Endothelial cell of umbilical vein (primary cell): ENCODE results near the gene FAM184B. TPM values are rescaled to one million over a fixed set of nuclear protein-coding genes. Genes with fewer than 3 reads are reported as not detected.

ENCODE experiments used
- BruUV-seq: library from RNA; stranded (reverse); fragments of 400-500 nt; replicated peaks from 2 replicates; lab custom pipeline; 2021; lab: Mats Ljungman, UMichigan
- CTCF ChIA-PET: fragments of 300-600, 350-600 bp; sonication (Branson Sonifier 250); formaldehyde crosslinking; loops from one replicate; lab custom pipeline; 2021; ENCODE audit warnings: antibody characterized with exemption, inconsistent platforms; lab: Charles Lee
- POLR2A ChIA-PET: fragments of 300-600, 350-600 bp; sonication (Branson Sonifier 250); formaldehyde crosslinking; loops from one replicate; lab custom pipeline; 2021; ENCODE audit warnings: antibody characterized with exemption, inconsistent platforms; lab: Charles Lee
- DNase-seq: peaks from one replicate; pipeline ENCODE4 v3.0.0-alpha.2; 2011; ENCODE audit warnings: low read depth, low spot score
- FAIRE-seq: peaks from 2 replicates; lab custom pipeline; 2011; peaks lifted over from hg19 to GRCh38; lab: Jason Lieb, UNC
- H2AFZ ChIP-seq: 2 replicates; pipeline ENCODE4 v1.6.0; 2012; ENCODE audit warnings: low read depth, low read length, control low read depth, inconsistent platforms
- H3K27ac ChIP-seq: 2 replicates; pipeline ENCODE4 v1.5.1; 2011; ENCODE audit warnings: low read depth, mild to moderate bottlenecking, control low read depth, low read length, moderate library complexity; ENCODE audit not compliant: insufficient read depth
- H3K27me3 ChIP-seq, 2 experiments: 2 replicates each; pipeline versions ENCODE4 v1.6.0 to v1.6.1; 2011; ENCODE audit warnings: low read length in 2 of 2, mixed read lengths in 1 of 2; ENCODE audit not compliant: control insufficient read depth in 2 of 2, insufficient read depth in 2 of 2
- H3K36me3 ChIP-seq, 2 experiments: 2 replicates in 1 of 2; 3 replicates in 1 of 2; pipeline ENCODE4 v1.5.1; 2011; ENCODE audit warnings: low read length in 2 of 2, mild to moderate bottlenecking in 1 of 2, moderate library complexity in 1 of 2; ENCODE audit not compliant: control insufficient read depth in 2 of 2, insufficient read depth in 2 of 2; ENCODE audit errors: extremely low read depth in 1 of 2
- H3K4me1 ChIP-seq: 3 replicates; pipeline ENCODE4 v1.5.1; 2011; ENCODE audit warnings: mild to moderate bottlenecking, low read length; ENCODE audit not compliant: control insufficient read depth, insufficient read depth; ENCODE audit errors: extremely low read depth
- H3K4me2 ChIP-seq: 2 replicates; pipeline ENCODE4 v1.6.1; 2011; ENCODE audit warnings: low read length, control low read depth, mixed read lengths; ENCODE audit not compliant: insufficient read depth
- H3K4me3 ChIP-seq, 3 experiments: fragments of 200-600 bp in 1 of 3; sonication (generic), shearing (Covaris generic) in 1 of 3; replicated peaks in 1 of 3; 2 replicates each; pipeline ENCODE4 v1.5.1; 2011 to 2016; ENCODE audit warnings: control low read depth in 3 of 3, low read length in 3 of 3, mild to moderate bottlenecking in 2 of 3, inconsistent platforms in 1 of 3, low read depth in 1 of 3, moderate library complexity in 1 of 3; ENCODE audit not compliant: insufficient read depth in 1 of 3
- H3K79me2 ChIP-seq: 2 replicates; pipeline ENCODE4 v1.6.0; 2012; ENCODE audit warnings: low read length, inconsistent platforms; ENCODE audit not compliant: control insufficient read depth, insufficient read depth
- H3K9ac ChIP-seq: replicated peaks from 2 replicates; pipeline ENCODE3; 2011; ENCODE audit warnings: low read length, control low read depth; ENCODE audit not compliant: insufficient read depth; ENCODE audit errors: extremely low read depth
- H3K9me1 ChIP-seq: replicated peaks from 3 replicates; pipeline ENCODE4 v1.6.0; 2011; ENCODE audit warnings: mild to moderate bottlenecking, low read length; ENCODE audit not compliant: control insufficient read depth, insufficient read depth; ENCODE audit errors: extremely low read depth
- H3K9me3 ChIP-seq: replicated peaks from 2 replicates; pipeline ENCODE4 v1.5.1; 2012; ENCODE audit warnings: low read length, inconsistent platforms; ENCODE audit not compliant: control insufficient read depth, insufficient read depth
- H4K20me1 ChIP-seq: replicated peaks from 2 replicates; pipeline ENCODE3; 2011; ENCODE audit warnings: mild to moderate bottlenecking, low read length; ENCODE audit not compliant: control insufficient read depth, insufficient read depth; ENCODE audit errors: extremely low read depth
- CTCF ChIP-seq, 2 donors: IDR thresholded peaks; 1 replicate in 1 of 2; 2 replicates in 1 of 2; pipeline ENCODE4 v1.5.1; 2011; ENCODE audit warnings: low read length in 2 of 2, mild to moderate bottlenecking in 2 of 2, moderate library complexity in 2 of 2, control low read depth in 1 of 2, inconsistent platforms in 1 of 2, low read depth in 1 of 2; ENCODE audit not compliant: insufficient read depth in 1 of 2; ENCODE audit errors: extremely low read depth in 1 of 2
- EZH2 ChIP-seq: IDR thresholded peaks from 2 replicates; pipeline ENCODE4 v1.6.1; 2012; ENCODE audit warnings: borderline replicate concordance, low read depth, mild to moderate bottlenecking, moderate library complexity, low read length, inconsistent platforms; ENCODE audit not compliant: severe bottlenecking
- FOS ChIP-seq: IDR thresholded peaks from 2 replicates; pipeline ENCODE4 v1.6.1; 2011; ENCODE audit warnings: mild to moderate bottlenecking, low read length, moderate library complexity, borderline replicate concordance; ENCODE audit not compliant: insufficient read depth
- GATA2 ChIP-seq: IDR thresholded peaks from 2 replicates; pipeline ENCODE4 v1.7.0; 2011; ENCODE audit warnings: low read depth, mild to moderate bottlenecking, moderate library complexity, mixed read lengths, low read length; ENCODE audit not compliant: insufficient read length, insufficient read depth
- JUN ChIP-seq: IDR thresholded peaks from 2 replicates; pipeline ENCODE4 v1.6.1; 2011; ENCODE audit warnings: borderline replicate concordance, low read depth; ENCODE audit not compliant: insufficient read length, insufficient read depth
- MAX ChIP-seq: IDR thresholded peaks from 2 replicates; pipeline ENCODE4 v1.6.1; 2011; ENCODE audit not compliant: insufficient read depth, insufficient read length
- MYC ChIP-seq: IDR thresholded peaks from one replicate; pipeline ENCODE4 v1.6.1; 2011; ENCODE audit warnings: mild to moderate bottlenecking, low read depth, low read length
- POLR2A ChIP-seq: IDR thresholded peaks from 2 replicates; pipeline ENCODE4 v1.6.1; 2012; ENCODE audit warnings: low read depth, mild to moderate bottlenecking, control low read depth, low read length
- POLR2AphosphoS5 ChIP-seq: IDR thresholded peaks from 2 replicates; pipeline ENCODE4 v1.6.1; 2012; ENCODE audit warnings: low read depth, mild to moderate bottlenecking, control low read depth, low read length, moderate library complexity; ENCODE audit not compliant: insufficient read depth
- dilution Hi-C: fragments of 300-500 bp; cut with MboI; formaldehyde crosslinking; loops from one replicate; pipeline ENCODE4 v1.15.0; 2019; ENCODE audit warnings: low sequenced_read_pairs; ENCODE audit not compliant: extremely low pct_ligation_motif_present
- intact Hi-C: fragments of 100-400 bp; cut with micrococcal nuclease; formaldehyde crosslinking; loops from one replicate; pipeline ENCODE4 v1.10.0; 2022
- polyA plus RNA-seq, 4 experiments: library from polyadenylated mRNA; depleted of rRNA in 3 of 4; stranded (reverse) in 3 of 4; unstranded in 1 of 4; fragments of >200 nt; gene quantifications; 2 replicates each; pipeline versions ENCODE4 v1.2.1 to v1.2.3, GENCODE V29; 2011 to 2012; ENCODE audit warnings: missing spikeins in 1 of 4
- total RNA-seq: library from RNA; stranded (reverse); gene quantifications from 2 replicates; pipeline ENCODE4 v1.2.3, GENCODE V29; 2021

FAM184B gene
- total and polyA plus RNA-seq, 2 donors (not counting 3 experiments of a cell fraction or from before 2014, with no cell fraction given): not detected

- ChIA-PET CTCF (interaction anchor here (1.7 kb wide), 1 partner anchor 10 kb away, joined by 3 read pairs; no protein-coding TSS in a partner anchor), POLR2A (no interaction called here)
- Histone ChIP-seq H3K9me1 (no peaks in the 10 kb centered on the region), H3K27ac (no peak overlapping the region), H3K36me3 (no peaks in the 10 kb centered on the region), H3K4me2 (no peak overlapping the region), H3K9ac (no peak overlapping the region), H2AFZ (no peak overlapping the region), H4K20me1 (no peaks in the 10 kb centered on the region), H3K9me3 (no peaks in the 10 kb centered on the region), H3K79me2 (no peaks in the 10 kb centered on the region), H3K4me1 (no peaks in the 10 kb centered on the region), H3K27me3 (peaks cover 0 to 4% of the 10 kb centered on the region in 2 experiments), H3K4me3 (no peak overlapping the region)
- TF ChIP-seq GATA2 (no peak), MAX (no peak), EZH2 (no peak), POLR2A (no peak), CTCF (IDR thresholded peaks at IDR 0.05; ENCODE audit: extremely low read depth in 1 of 2, insufficient read depth in 1 of 2, low read depth in 1 of 2, low read length in 2 of 2) (no peak), JUN (no peak), FOS (no peak), POLR2AphosphoS5 (no peak), MYC (no peak)
- dilution Hi-C loops: no loop called here
- FAIRE-seq: no peak
- BruUV-seq: no TSS peak
- DNase-seq: no peak
- intact Hi-C loops: no loop called here
Observed at GRCh38 chr4:17657090-17657489, 124.3 kb downstream of the FAM184B start.
